HG02870 (cell line): Measurements from ENCODE around the gene GPR153.

Experiments used
- ATAC-seq: cut with Tn5 transposase; IDR thresholded peaks from one replicate; pipeline ENCODE4 v1.9.1; 2021; ENCODE audit warnings: mild to moderate bottlenecking, moderate library complexity; ENCODE audit not compliant: unreplicated experiment

The GPR153 gene

GRCh38 chr1:6270401-6270800 lies 9.5 kb upstream of the GPR153 start:
- ATAC-seq: no peak

- ATAC-seq: no peak
Measured at GRCh38 chr1:6269720-6270400, 9.0 kb upstream of the GPR153 start.

GRCh38 chr1:6269296-6269695 lies 8.4 kb upstream of the GPR153 start:
- no peak for ATAC-seq

GRCh38 chr1:6268415-6268814 lies 7.5 kb upstream of the GPR153 start:
- ATAC-seq: no peak

GRCh38 chr1:6267686-6268322 lies 6.9 kb upstream of the GPR153 start:
- no peak for ATAC-seq

- no peak for ATAC-seq
Measured at GRCh38 chr1:6266641-6267040, 5.7 kb upstream of the GPR153 start.

- ATAC-seq: no peak
Measured at GRCh38 chr1:6265151-6265550, 4.3 kb upstream of the GPR153 start.

GRCh38 chr1:6263716-6264115 lies 2.8 kb upstream of the GPR153 start:
- ATAC-seq: no peak

GRCh38 chr1:6262555-6263420 lies 1.9 kb upstream of the GPR153 start:
- ATAC-seq: no peak

- no peak for ATAC-seq
Measured at GRCh38 chr1:6261615-6261995, 707 bp upstream of the GPR153 start.

GRCh38 chr1:6260433-6260934 lies 414 bp downstream of the GPR153 start:
- no peak for ATAC-seq

- ATAC-seq: no peak
Measured at GRCh38 chr1:6259491-6260362, 1.2 kb downstream of the GPR153 start.

GRCh38 chr1:6258675-6259074 lies 2.2 kb downstream of the GPR153 start:
- ATAC-seq: no peak

GRCh38 chr1:6257541-6258069 lies 3.3 kb downstream of the GPR153 start:
- no peak for ATAC-seq

GRCh38 chr1:6256645-6257044 lies 4.3 kb downstream of the GPR153 start:
- ATAC-seq: no peak

GRCh38 chr1:6254691-6255090 lies 6.2 kb downstream of the GPR153 start:
- ATAC-seq: no peak

- ATAC-seq: no peak
Measured at GRCh38 chr1:6253380-6253779, 7.5 kb downstream of the GPR153 start.

- ATAC-seq: no peak
Measured at GRCh38 chr1:6252374-6252710, 8.6 kb downstream of the GPR153 start.

- ATAC-seq: no peak
Measured at GRCh38 chr1:6251681-6252373, 9.1 kb downstream of the GPR153 start.

- ATAC-seq: no peak
Measured at GRCh38 chr1:6251233-6251632, 9.7 kb downstream of the GPR153 start.
